Transverse colon (tissue), 4 donors: ENCODE data around the gene MILR1. TPM values are rescaled to one million over a fixed set of nuclear protein-coding genes. Genes with fewer than 3 reads are reported as not detected.
"Not testable (repeated sequence)": the region's sequence is repeated elsewhere in the genome, so short reads cannot be mapped to it uniquely, and the experiment has no call there.

Source experiments
- DNase-seq: peaks from one replicate; pipeline ENCODE4 v3.0.0-alpha.2; 2019
- H3K27ac ChIP-seq, 4 donors: fragments of 200-600 bp; sonication (generic); 2 replicates each; pipeline ENCODE4 v1.5.1; 2016 to 2018; ENCODE audit warnings: inconsistent platforms in 4 of 4
- H3K27me3 ChIP-seq: fragments of 200-600 bp; sonication (generic); 2 replicates; pipeline ENCODE4 v1.5.1; 2017; ENCODE audit warnings: inconsistent platforms
- H3K36me3 ChIP-seq, 4 donors: fragments of 200-600 bp; sonication (generic); 2 replicates each; pipeline ENCODE4 v1.5.1; 2017 to 2019; ENCODE audit warnings: inconsistent platforms in 4 of 4
- H3K4me1 ChIP-seq, 4 donors: fragments of 200-600 bp; sonication (generic); 2 replicates each; pipeline ENCODE4 v1.5.1; 2017 to 2020; ENCODE audit warnings: inconsistent platforms in 4 of 4
- H3K4me3 ChIP-seq, 4 donors: fragments of 200-600 bp; sonication (generic); 1 replicate in 1 of 4; 2 replicates in 3 of 4; pipeline versions ENCODE4 v1.5.1 to v1.6.1; 2017 to 2019; ENCODE audit warnings: inconsistent platforms in 4 of 4
- H3K9me3 ChIP-seq, 2 donors: fragments of 200-600 bp; sonication (generic); 2 replicates each; pipeline ENCODE4 v1.5.1; 2017 to 2019; ENCODE audit warnings: inconsistent platforms in 2 of 2
- CTCF ChIP-seq, 5 experiments: fragments of 200-600 bp in 3 of 5; fragments of 450-650 bp in 2 of 5; sonication (generic) in 3 of 5; IDR thresholded peaks; 1 replicate in 2 of 5; 2 replicates in 3 of 5; pipeline ENCODE4 v1.5.1; 2016 to 2017; ENCODE audit warnings: antibody characterized with exemption in 5 of 5, inconsistent platforms in 3 of 5, mild to moderate bottlenecking in 2 of 5, moderate library complexity in 1 of 5
- EP300 ChIP-seq: sonication (generic); formaldehyde crosslinking; IDR thresholded peaks from one replicate; pipeline ENCODE4 v1.6.1; 2017; ENCODE audit warnings: antibody characterized with exemption, low read depth
- POLR2A ChIP-seq: fragments of 450-650 bp; IDR thresholded peaks from one replicate; pipeline ENCODE4 v1.6.1; 2016; ENCODE audit warnings: antibody characterized with exemption, mild to moderate bottlenecking, moderate library complexity
- POLR2AphosphoS5 ChIP-seq, 3 donors: sonication (generic); formaldehyde crosslinking; IDR thresholded peaks; one replicate each; pipeline ENCODE4 v1.6.1; 2016; ENCODE audit warnings: antibody characterized with exemption in 3 of 3
- WGBS, 2 donors: methylation state at CpG; one replicate each; pipeline ENCODE4 v1.1.5; 2018; ENCODE audit warnings: low coverage in 1 of 2; 5-methylcytosine and 5-hydroxymethylcytosine counted together
- in situ Hi-C, 4 donors: fragments of 200-750 bp; cut with MboI; loops; one replicate each; pipeline versions ENCODE4 v1.15.0 to v1.15.1; 2017; ENCODE audit warnings: low sequenced_read_pairs in 3 of 4, low pct_ligation_motif_present in 1 of 4, low pct_unique_long_range_greater_than_20kb in 1 of 4
- intact Hi-C: fragments of 100-400 bp; cut with DNase I; formaldehyde crosslinking; loops from one replicate; pipeline ENCODE4 v1.15.1; 2023; ENCODE audit warnings: low total_unique reads
- total RNA-seq, 4 donors: library from RNA; depleted of rRNA; stranded (reverse); fragments of >200 nt; gene quantifications; one replicate each; pipeline ENCODE4 v1.1.0, GENCODE V29; 2016

MILR1 gene
- total RNA-seq, 4 donors from 2014 or later: 1.4 to 2.3 TPM; not detected in 2

- Histone ChIP-seq H3K27ac (no peak overlapping the region), H3K9me3 (no peaks in the 10 kb centered on the region), H3K27me3 (no peaks in the 10 kb centered on the region), H3K36me3 (no peaks in the 10 kb centered on the region), H3K4me1 (no peaks in the 10 kb centered on the region), H3K4me3 (no peak overlapping the region)
- intact Hi-C loops: no loop called here
- no peak for DNase-seq
- in situ Hi-C loops: no loop called here
- TF ChIP-seq POLR2AphosphoS5 (IDR thresholded peaks at IDR 0.05) (no peak), EP300 (no peak), POLR2A (no peak), CTCF (IDR thresholded peaks at IDR 0.05) (no peak)
- WGBS, 2 donors: 79% methylated on average over 5 to 6 of the region's 6 CpGs
Observed at GRCh38 chr17:64431534-64431933, 17.4 kb upstream of the MILR1 start.

GRCh38 chr17:64437944-64438525 lies 10.9 kb upstream of the MILR1 start:
- Histone ChIP-seq H3K4me3 (no peak overlapping the region), H3K27me3 (no peaks in the 10 kb centered on the region), H3K9me3 (peaks cover 15 to 19% of the 10 kb centered on the region in 2 donors), H3K4me1 (peaks cover 0 to 15% (median 2%) of the 10 kb centered on the region in 4 donors), H3K27ac (no peak overlapping the region), H3K36me3 (no peaks in the 10 kb centered on the region)
- intact Hi-C loops: no loop called here
- WGBS, 2 donors: 70 to 84% methylated on average over 3 to 5 of the region's 5 CpGs
- TF ChIP-seq POLR2AphosphoS5 (IDR thresholded peaks at IDR 0.05) (no peak), CTCF (IDR thresholded peaks at IDR 0.05) (no peak), POLR2A (no peak), EP300 (no peak)
- in situ Hi-C loops: no loop called here
- DNase-seq: no peak

GRCh38 chr17:64439521-64439920 lies 9.4 kb upstream of the MILR1 start:
- Histone ChIP-seq H3K9me3 (peaks cover 15 to 19% of the 10 kb centered on the region in 2 donors), H3K4me1 (peaks cover 0 to 15% (median 4%) of the 10 kb centered on the region in 4 donors)
- 94 to 100% methylated on average over 1 of the region's 1 CpG for WGBS, 2 donors
- H3K27me3 ChIP-seq, H3K4me3 ChIP-seq, in situ Hi-C loops, H3K36me3 ChIP-seq, H3K27ac ChIP-seq, DNase-seq, intact Hi-C loops: not testable (repeated sequence)

- Histone ChIP-seq H3K4me1 (peaks cover 0 to 15% (median 4%) of the 10 kb centered on the region in 4 donors), H3K27me3 (no peaks in the 10 kb centered on the region), H3K27ac (no peak overlapping the region), H3K9me3 (peaks cover 15 to 19% of the 10 kb centered on the region in 2 donors), H3K4me3 (no peak overlapping the region), H3K36me3 (no peaks in the 10 kb centered on the region)
- no peak for DNase-seq
- intact Hi-C loops (no loop called here), in situ Hi-C loops (no loop called here)
- no peak for TF ChIP-seq EP300
- no peak for TF ChIP-seq POLR2AphosphoS5 (IDR thresholded peaks at IDR 0.05)
- TF ChIP-seq CTCF (IDR thresholded peaks at IDR 0.05): no peak
- no peak for TF ChIP-seq POLR2A
- 88 to 93% methylated on average over 1 to 2 of the region's 2 CpGs for WGBS, 2 donors
Observed at GRCh38 chr17:64439956-64440355, 9.0 kb upstream of the MILR1 start.
